Ovary (tissue), 9 donors: Measurements from ENCODE around the gene RFPL1. TPM values are rescaled to one million over a fixed set of nuclear protein-coding genes. Genes with fewer than 3 reads are reported as not detected.

Experiments used
- DNase-seq, 5 donors: peaks; one replicate each; pipeline ENCODE4 v3.0.0-alpha.2; 2019 to 2020
- H3K27ac ChIP-seq, 2 donors: fragments of 200-600 bp; one replicate each; pipeline versions ENCODE4 v1.5.1 to v1.8.0; 2019 to 2022
- H3K27me3 ChIP-seq: fragments of 200-600 bp; one replicate; pipeline ENCODE4 v1.8.0; 2022
- H3K36me3 ChIP-seq: fragments of 200-600 bp; sonication (generic); one replicate; pipeline ENCODE4 v1.5.1; 2019
- H3K4me1 ChIP-seq: one replicate; pipeline ENCODE4 v1.8.1; 2013; ENCODE audit warnings: mild to moderate bottlenecking, moderate library complexity; ENCODE audit not compliant: insufficient read depth
- H3K4me3 ChIP-seq: fragments of 200-600 bp; sonication (generic); one replicate; pipeline ENCODE4 v1.5.1; 2017
- H3K9me3 ChIP-seq, 2 donors: fragments of 200-600 bp in 1 of 2; sonication (generic) in 1 of 2; one replicate each; pipeline versions ENCODE4 v1.5.1 to v1.8.1; 2013 to 2019; ENCODE audit warnings: mild to moderate bottlenecking in 1 of 2, moderate library complexity in 1 of 2
- CTCF ChIP-seq, 3 donors: fragments of 450-650 bp in 2 of 3; fragments of 200-600 bp in 1 of 3; IDR thresholded peaks; one replicate each; pipeline versions ENCODE4 v1.5.1 to v1.8.0; 2016 to 2022; ENCODE audit warnings: antibody characterized with exemption in 3 of 3, mild to moderate bottlenecking in 1 of 3
- EP300 ChIP-seq: sonication (generic); formaldehyde crosslinking; IDR thresholded peaks from one replicate; pipeline ENCODE4 v1.6.1; 2017; ENCODE audit warnings: antibody characterized with exemption
- POLR2A ChIP-seq: fragments of 450-650 bp; IDR thresholded peaks from one replicate; pipeline ENCODE4 v1.6.1; 2017; ENCODE audit warnings: antibody characterized with exemption, mild to moderate bottlenecking, moderate library complexity
- WGBS, 3 donors: extraction: QIAGEN DNeasy Blood & Tissue Kit in 1 of 3; methylation state at CpG; one replicate each; pipeline versions ENCODE4 v1.1.5 to v1.1.7; 2013 to 2017; 5-methylcytosine and 5-hydroxymethylcytosine counted together
- intact Hi-C, 4 donors: fragments of 100-400 bp; cut with DNase I; formaldehyde crosslinking; loops; one replicate each; pipeline versions ENCODE4 v1.11.0 to v1.15.1; 2022 to 2023
- polyA plus RNA-seq, 2 donors: library from polyadenylated mRNA; stranded (reverse); fragments of 200-250 nt in 1 of 2; fragments of 350-450 nt in 1 of 2; fragmentation: Illumina TruSeq in 1 of 2; extraction: RNeasy Lipid Tissue Mini Kit (QIAGEN cat#74804) in 1 of 2; gene quantifications; one replicate each; pipeline ENCODE4 v1.2.3, GENCODE V29; 2013 to 2014
- total RNA-seq, 7 donors: library from RNA; depleted of rRNA in 2 of 7; stranded (reverse); fragments of >200 nt in 2 of 7; fragmentation: NEBNext Ultra II Directional in 3 of 7; extraction: Animal tissue kit (Norgen Biotek cat#: 25700) in 3 of 7; gene quantifications; one replicate each; pipeline versions ENCODE4 v1.1.0 to v1.2.4, GENCODE V29; 2016 to 2023
- donor health status: DM: no; HTN: no; CAD: no; lungs with moderate emphysema.
- donor health status: DM: no; HTN: no; CAD: no.
- donor health status: Bipolar disorder and iron deficiency.
- donor health status: DM: yes; HTN: yes; CAD: no.
- donor health status: DM: no; HTN: no; CAD: no.
- donor health status: DM: yes; HTN: yes; CAD: no.

The RFPL1 gene
- total and polyA plus RNA-seq, 9 donors, result not detected

GRCh38 chr22:29454276-29454675, 15.9 kb downstream of the RFPL1 start:
- Histone ChIP-seq H3K9me3 (no peaks in the 10 kb centered on the region), H3K4me3 (no peak overlapping the region), H3K27ac (no peak overlapping the region), H3K36me3 (no peaks in the 10 kb centered on the region), H3K4me1 (peaks cover 2% of the 10 kb centered on the region), H3K27me3 (no peaks in the 10 kb centered on the region)
- no peak for TF ChIP-seq CTCF (IDR thresholded peaks at IDR 0.05)
- no peak for TF ChIP-seq EP300
- no peak for TF ChIP-seq POLR2A
- WGBS, 3 donors, result 16 to 27% (median 23%) methylated on average over 8 of the region's 8 CpGs
- intact Hi-C loops, result no loop called here
- peak in 4 of 5 donors; percentile 20 to 53 (median 34) for DNase-seq

- DNase-seq, result no peak
- H3K4me3 ChIP-seq, result no peak overlapping the region
- no peaks in the 10 kb centered on the region for H3K36me3 ChIP-seq
- no peaks in the 10 kb centered on the region for H3K27me3 ChIP-seq
- H3K27ac ChIP-seq, result no peak overlapping the region
- intact Hi-C loops, result no loop called here
- WGBS, 3 donors, result 57 to 62% (median 59%) methylated on average over 9 of the region's 9 CpGs
- no peaks in the 10 kb centered on the region for H3K9me3 ChIP-seq
- TF ChIP-seq POLR2A (no peak), CTCF (IDR thresholded peaks at IDR 0.05) (no peak), EP300 (no peak)
- peaks cover 2% of the 10 kb centered on the region for H3K4me1 ChIP-seq
These were observed 17.9 kb downstream of the RFPL1 start for GRCh38 chr22:29456211-29456671.

GRCh38 chr22:29457730-29458129, 19.3 kb downstream of the RFPL1 start:
- H3K4me1 ChIP-seq, result peaks cover 2% of the 10 kb centered on the region
- intact Hi-C loops, result no loop called here
- no peaks in the 10 kb centered on the region for H3K36me3 ChIP-seq
- TF ChIP-seq POLR2A, result no peak
- TF ChIP-seq CTCF (IDR thresholded peaks at IDR 0.05), result no peak
- no peak for TF ChIP-seq EP300
- no peak overlapping the region for H3K4me3 ChIP-seq
- H3K27ac ChIP-seq, result no peak overlapping the region
- DNase-seq, result no peak
- H3K9me3 ChIP-seq, result no peaks in the 10 kb centered on the region
- WGBS, 3 donors, result 44 to 52% (median 51%) methylated on average over 4 of the region's 4 CpGs
- no peaks in the 10 kb centered on the region for H3K27me3 ChIP-seq

- Histone ChIP-seq H3K4me1 (peaks cover 2% of the 10 kb centered on the region), H3K27ac (no peak overlapping the region), H3K27me3 (no peaks in the 10 kb centered on the region), H3K4me3 (no peak overlapping the region), H3K36me3 (no peaks in the 10 kb centered on the region), H3K9me3 (no peaks in the 10 kb centered on the region)
- DNase-seq, result no peak
- TF ChIP-seq CTCF (IDR thresholded peaks at IDR 0.05) (no peak), POLR2A (no peak), EP300 (no peak)
- intact Hi-C loops, result no loop called here
These were observed 20.2 kb downstream of the RFPL1 start for GRCh38 chr22:29458551-29458950.

GRCh38 chr22:29459773-29460172, 21.4 kb downstream of the RFPL1 start:
- intact Hi-C loops, result no loop called here
- Histone ChIP-seq H3K27me3 (no peaks in the 10 kb centered on the region), H3K36me3 (no peaks in the 10 kb centered on the region), H3K4me3 (no peak overlapping the region), H3K4me1 (no peaks in the 10 kb centered on the region), H3K9me3 (no peaks in the 10 kb centered on the region), H3K27ac (no peak overlapping the region)
- TF ChIP-seq EP300 (no peak), POLR2A (no peak), CTCF (IDR thresholded peaks at IDR 0.05) (no peak)
- no peak for DNase-seq
- 69 to 73% (median 73%) methylated on average over 6 to 9 of the region's 9 CpGs for WGBS, 3 donors
